ENCODE measurements around the gene UNC13A.

DNA sequence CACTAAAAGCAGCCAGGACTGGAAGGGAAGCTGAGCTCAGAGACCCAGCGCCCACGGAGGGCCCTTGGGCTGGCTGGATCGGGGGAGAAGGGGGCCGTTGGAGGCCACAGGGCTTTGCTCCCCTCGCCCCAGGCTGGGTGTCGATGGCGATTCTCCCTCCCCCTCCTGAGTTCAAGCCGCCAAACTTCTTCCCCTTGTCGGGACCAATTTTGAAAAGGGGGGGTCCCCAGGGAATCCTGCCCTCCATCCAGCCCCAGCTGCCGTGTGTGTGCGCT, 71.5 kb downstream of the UNC13A start:
- TF ChIP-seq, protein P1, sequence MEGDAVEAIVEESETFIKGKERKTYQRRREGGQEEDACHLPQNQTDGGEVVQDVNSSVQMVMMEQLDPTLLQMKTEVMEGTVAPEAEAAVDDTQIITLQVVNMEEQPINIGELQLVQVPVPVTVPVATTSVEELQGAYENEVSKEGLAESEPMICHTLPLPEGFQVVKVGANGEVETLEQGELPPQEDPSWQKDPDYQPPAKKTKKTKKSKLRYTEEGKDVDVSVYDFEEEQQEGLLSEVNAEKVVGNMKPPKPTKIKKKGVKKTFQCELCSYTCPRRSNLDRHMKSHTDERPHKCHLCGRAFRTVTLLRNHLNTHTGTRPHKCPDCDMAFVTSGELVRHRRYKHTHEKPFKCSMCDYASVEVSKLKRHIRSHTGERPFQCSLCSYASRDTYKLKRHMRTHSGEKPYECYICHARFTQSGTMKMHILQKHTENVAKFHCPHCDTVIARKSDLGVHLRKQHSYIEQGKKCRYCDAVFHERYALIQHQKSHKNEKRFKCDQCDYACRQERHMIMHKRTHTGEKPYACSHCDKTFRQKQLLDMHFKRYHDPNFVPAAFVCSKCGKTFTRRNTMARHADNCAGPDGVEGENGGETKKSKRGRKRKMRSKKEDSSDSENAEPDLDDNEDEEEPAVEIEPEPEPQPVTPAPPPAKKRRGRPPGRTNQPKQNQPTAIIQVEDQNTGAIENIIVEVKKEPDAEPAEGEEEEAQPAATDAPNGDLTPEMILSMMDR (IDR thresholded peaks at IDR 0.05) = no peak
- no peak for TF ChIP-seq EZH2phosphoT487 (IDR thresholded peaks at IDR 0.05)
